OCI-LY3 (cell line): ENCODE results near the gene CARS1.

Experiments
- H2AFZ ChIP-seq: fragments of 200-600, 300-600 bp; shearing (Covaris generic); 2 replicates; pipeline ENCODE4 v1.6.0; 2014; ENCODE audit warnings: antibody characterized with exemption, low read depth, low read length
- H3K27ac ChIP-seq: fragments of 200-600, 300-600 bp; sonication (generic); 2 replicates; pipeline ENCODE4 v1.5.1; 2014; ENCODE audit warnings: mild to moderate bottlenecking, low read length, moderate library complexity, mixed read lengths
- H3K27me3 ChIP-seq: fragments of 200-600, 300-600 bp; sonication (generic); 2 replicates; pipeline ENCODE4 v1.6.1; 2014; ENCODE audit warnings: low read depth, low read length, mixed read lengths
- H3K36me3 ChIP-seq: fragments of 200-600, 300-600 bp; sonication (generic); replicated peaks from 2 replicates; pipeline ENCODE3; 2014; ENCODE audit warnings: low read depth, low read length, mixed read lengths
- H3K4me1 ChIP-seq: fragments of 300-600, 200-600 bp; sonication (generic); 2 replicates; pipeline ENCODE4 v1.6.1; 2014; ENCODE audit warnings: low read length, mixed read lengths
- H3K4me2 ChIP-seq: fragments of 200-600, 300-600 bp; sonication (generic); 2 replicates; pipeline ENCODE4 v1.6.1; 2014; ENCODE audit warnings: low read length, mixed read lengths
- H3K4me3 ChIP-seq: fragments of 300-600, 200-600 bp; sonication (generic); 2 replicates; pipeline ENCODE4 v1.5.1; 2014; ENCODE audit warnings: antibody characterized with exemption, mild to moderate bottlenecking, low read length, moderate library complexity
- H3K79me2 ChIP-seq: fragments of 300-600, 200-600 bp; shearing (Covaris generic); 2 replicates; pipeline ENCODE4 v1.6.1; 2014; ENCODE audit warnings: mild to moderate bottlenecking, low read length, mixed read lengths
- H3K9ac ChIP-seq: fragments of 300-600, 200-600 bp; shearing (Covaris generic); 2 replicates; pipeline ENCODE4 v1.6.0; 2014; ENCODE audit warnings: mild to moderate bottlenecking, low read length, moderate library complexity
- H3K9me3 ChIP-seq: fragments of 200-600, 300-600 bp; shearing (Covaris generic); 2 replicates; pipeline ENCODE4 v1.6.1; 2014; ENCODE audit warnings: low read length, mixed read lengths; ENCODE audit not compliant: insufficient read depth
- H4K20me1 ChIP-seq: fragments of 200-600, 300-600 bp; sonication (generic); 2 replicates; pipeline ENCODE4 v1.6.1; 2016; ENCODE audit warnings: low read length, mixed read lengths; ENCODE audit not compliant: insufficient read depth
- CTCF ChIP-seq: fragments of 200-600, 300-600 bp; sonication (generic); IDR thresholded peaks from 2 replicates; pipeline ENCODE4 v1.5.1; 2014; ENCODE audit warnings: antibody characterized with exemption, low read length, low read depth
- EZH2phosphoT487 ChIP-seq: fragments of 200-600 bp; shearing (Covaris generic); IDR thresholded peaks from 2 replicates; pipeline ENCODE4 v1.6.1; 2018; ENCODE audit warnings: antibody characterized with exemption, mixed run types, low read depth

CARS1 gene

GRCh38 chr11:3080733-3081385, 23.6 kb upstream of the CARS1 start:
- Histone ChIP-seq H3K27ac (no peak overlapping the region), H3K4me2 (no peak overlapping the region), H3K4me3 (no peak overlapping the region), H3K79me2 (no peaks in the 10 kb centered on the region), H3K9ac (no peak overlapping the region), H2AFZ (no peak overlapping the region), H3K9me3 (no peaks in the 10 kb centered on the region), H3K36me3 (no peaks in the 10 kb centered on the region), H3K4me1 (no peaks in the 10 kb centered on the region), H4K20me1 (no peaks in the 10 kb centered on the region), H3K27me3 (peaks cover 11% of the 10 kb centered on the region; the same call in 1 of the 2 replicates)
- TF ChIP-seq CTCF, result no peak
- no peak for TF ChIP-seq EZH2phosphoT487

- Histone ChIP-seq H3K4me1 (no peaks in the 10 kb centered on the region), H3K9me3 (no peaks in the 10 kb centered on the region), H4K20me1 (no peaks in the 10 kb centered on the region), H3K79me2 (no peaks in the 10 kb centered on the region), H3K27ac (no peak overlapping the region), H3K36me3 (no peaks in the 10 kb centered on the region), H2AFZ (no peak overlapping the region), H3K27me3 (peaks cover 8% of the 10 kb centered on the region; the same call in 1 of the 2 replicates), H3K4me2 (no peak overlapping the region), H3K9ac (no peak overlapping the region), H3K4me3 (no peak overlapping the region)
- TF ChIP-seq CTCF, result no peak
- TF ChIP-seq EZH2phosphoT487, result no peak
Measured at GRCh38 chr11:3080104-3080503, 22.9 kb upstream of the CARS1 start.

GRCh38 chr11:3077846-3078440, 20.7 kb upstream of the CARS1 start:
- Histone ChIP-seq H3K36me3 (no peaks in the 10 kb centered on the region), H3K27ac (no peak overlapping the region), H3K79me2 (no peaks in the 10 kb centered on the region), H3K4me3 (no peak overlapping the region), H3K4me1 (no peaks in the 10 kb centered on the region), H3K4me2 (no peak overlapping the region), H3K9ac (no peak overlapping the region), H3K9me3 (no peaks in the 10 kb centered on the region), H2AFZ (no peak overlapping the region), H3K27me3 (peaks cover 8% of the 10 kb centered on the region; the same call in 1 of the 2 replicates), H4K20me1 (no peaks in the 10 kb centered on the region)
- TF ChIP-seq EZH2phosphoT487 (no peak), CTCF (no peak)

- Histone ChIP-seq H3K9me3 (no peaks in the 10 kb centered on the region), H3K27me3 (peaks cover 8% of the 10 kb centered on the region; the same call in 1 of the 2 replicates), H3K4me3 (no peak overlapping the region), H3K36me3 (no peaks in the 10 kb centered on the region), H3K9ac (no peak overlapping the region), H3K79me2 (no peaks in the 10 kb centered on the region), H3K4me2 (no peak overlapping the region), H2AFZ (no peak overlapping the region), H4K20me1 (no peaks in the 10 kb centered on the region), H3K4me1 (no peaks in the 10 kb centered on the region), H3K27ac (no peak overlapping the region)
- TF ChIP-seq EZH2phosphoT487 (no peak), CTCF (no peak)
Measured at GRCh38 chr11:3077189-3077836, 20.1 kb upstream of the CARS1 start.
